Stimulated activated CD4-positive, alpha-beta T cell treated with anti-CD3 and anti-CD28 coated beads, Interleukin-1b, Interleukin-23, amount 100 ng/mL, for 1 hour (primary cell): ENCODE measurements around the gene GAREM1.
"Not testable (repeated sequence)": the region's sequence is repeated elsewhere in the genome, so short reads cannot be mapped to it uniquely, and the experiment has no call there.

Experiments used
- DNase-seq, 2 donors: peaks; one replicate each; pipeline ENCODE4 v3.0.0-alpha.2; 2020; ENCODE audit warnings: low read depth in 2 of 2

The GAREM1 gene

DNA sequence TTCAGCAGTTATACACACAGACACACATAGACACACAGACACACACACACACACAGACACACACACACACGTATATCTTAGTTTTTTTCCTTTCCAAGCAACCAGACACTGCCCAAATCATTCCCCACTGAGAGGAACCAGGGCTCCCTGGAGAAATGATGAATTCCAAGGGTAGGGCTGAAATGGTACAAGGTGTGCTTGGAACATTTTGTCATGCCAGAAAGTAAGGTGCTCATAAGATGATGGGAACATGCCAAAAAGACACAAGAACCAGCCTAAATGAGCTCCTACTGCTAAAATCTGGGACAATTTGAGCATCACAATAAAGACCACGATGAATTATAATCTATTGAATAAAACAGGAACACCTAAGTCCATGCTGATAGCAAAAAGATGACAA lies 177.6 kb downstream of the GAREM1 start:
- no peak for DNase-seq

GRCh38 chr18:32291623-32292022 lies 179.1 kb downstream of the GAREM1 start:
- not testable (repeated sequence) for DNase-seq

- no peak for DNase-seq
These were observed 179.9 kb downstream of the GAREM1 start for GRCh38 chr18:32290810-32291209.

DNA sequence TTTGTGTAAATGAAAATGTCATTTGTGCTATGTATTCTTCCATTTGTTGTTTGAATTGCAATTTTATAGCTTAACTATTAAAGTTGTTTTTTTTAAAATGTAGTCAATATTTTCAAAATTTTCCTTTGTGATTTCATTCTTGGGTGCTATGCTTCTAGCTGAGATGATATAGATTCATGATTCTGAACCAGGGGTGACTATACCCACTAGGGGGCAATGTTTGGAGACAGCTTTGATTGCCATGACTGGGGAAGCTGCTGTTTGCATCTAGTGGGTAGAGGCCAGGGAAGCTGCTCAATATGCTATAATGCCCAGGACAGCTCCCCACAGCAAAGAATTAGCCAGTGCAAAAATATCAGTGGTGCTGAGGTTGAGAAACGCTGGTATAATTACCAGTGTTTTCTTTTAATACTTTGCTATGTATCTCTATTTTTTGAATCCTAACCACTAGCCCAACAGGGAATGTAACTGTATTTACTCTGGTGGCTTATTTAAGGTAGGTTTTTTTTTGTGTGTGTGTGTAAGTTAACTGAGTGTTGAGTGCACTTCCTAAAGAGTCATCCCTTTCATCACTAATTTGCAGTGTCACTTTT lies 181.1 kb downstream of the GAREM1 start:
- DNase-seq, result no peak

GRCh38 chr18:32287873-32288272 lies 182.8 kb downstream of the GAREM1 start:
- no peak for DNase-seq

GRCh38 chr18:32287249-32287648 lies 183.4 kb downstream of the GAREM1 start:
- no peak for DNase-seq

DNA sequence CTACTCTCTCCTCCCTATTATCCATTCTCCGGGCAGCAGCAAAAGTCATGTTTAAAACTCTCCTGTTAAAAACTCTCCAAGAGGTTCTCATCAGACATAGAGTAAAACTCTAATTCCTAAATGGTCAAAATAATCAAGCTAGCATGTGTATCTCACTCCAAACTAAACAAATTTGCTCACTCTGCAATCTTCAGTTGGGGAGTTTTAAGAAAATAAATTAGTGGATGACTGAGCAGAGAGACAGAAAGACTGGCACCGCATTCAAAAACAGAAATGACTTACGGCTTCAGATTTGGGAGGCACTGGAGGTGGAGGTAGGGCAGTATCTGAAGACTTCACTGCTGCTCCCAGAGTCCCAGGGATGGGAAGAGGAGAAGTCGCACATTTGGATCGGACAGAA lies 183.9 kb downstream of the GAREM1 start:
- no peak for DNase-seq

GRCh38 chr18:32284284-32284683 lies 186.4 kb downstream of the GAREM1 start:
- no peak for DNase-seq

DNA sequence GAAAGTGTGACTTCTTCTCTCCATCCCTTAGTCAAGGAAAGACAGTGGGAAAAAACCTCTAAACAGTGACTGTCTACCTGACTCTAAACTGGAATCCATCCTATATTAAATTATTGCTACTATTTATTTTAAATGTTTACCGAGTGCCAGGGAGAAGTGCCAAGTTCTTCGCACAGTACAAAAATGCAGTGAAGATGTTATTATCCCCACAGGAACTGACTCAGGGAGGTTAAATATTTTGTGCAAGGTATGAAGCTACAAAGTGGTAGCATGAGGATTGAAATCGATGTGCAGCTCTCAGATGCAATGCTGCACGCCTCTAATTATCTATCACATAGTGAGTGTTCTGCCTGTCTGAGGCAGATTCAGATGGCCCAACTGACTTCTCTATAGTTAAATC lies 189.8 kb downstream of the GAREM1 start:
- DNase-seq, result no peak

DNA sequence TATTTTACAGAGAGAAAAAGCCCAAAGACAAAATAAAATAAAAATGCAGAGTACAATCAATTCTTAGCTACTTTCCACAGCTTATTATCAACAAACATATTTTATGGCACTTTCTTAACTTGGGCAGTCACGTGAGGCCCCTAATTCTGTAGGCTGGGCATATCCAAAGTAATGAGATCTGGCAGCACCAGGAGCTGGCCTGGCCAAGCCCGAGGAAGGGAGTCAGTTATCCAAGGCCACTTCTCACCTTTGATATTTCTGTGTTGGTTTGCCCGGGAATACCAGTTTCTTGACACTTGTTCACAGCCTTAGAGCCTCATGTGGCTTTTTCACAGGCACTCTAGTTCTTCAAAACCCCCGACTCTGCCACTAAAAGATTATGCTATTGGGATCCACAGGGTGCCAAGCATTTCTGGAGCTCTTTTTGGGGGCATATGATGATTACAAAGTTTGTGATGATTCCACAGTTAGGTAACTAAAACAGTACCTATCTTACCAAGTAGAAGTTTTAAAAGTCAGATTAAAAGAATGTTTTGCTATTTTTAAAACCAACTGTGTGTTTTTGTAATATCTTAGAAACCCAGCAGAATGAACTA lies 190.4 kb downstream of the GAREM1 start:
- DNase-seq, result no peak

GRCh38 chr18:32278177-32278799 lies 192.4 kb downstream of the GAREM1 start:
- no peak for DNase-seq

DNA sequence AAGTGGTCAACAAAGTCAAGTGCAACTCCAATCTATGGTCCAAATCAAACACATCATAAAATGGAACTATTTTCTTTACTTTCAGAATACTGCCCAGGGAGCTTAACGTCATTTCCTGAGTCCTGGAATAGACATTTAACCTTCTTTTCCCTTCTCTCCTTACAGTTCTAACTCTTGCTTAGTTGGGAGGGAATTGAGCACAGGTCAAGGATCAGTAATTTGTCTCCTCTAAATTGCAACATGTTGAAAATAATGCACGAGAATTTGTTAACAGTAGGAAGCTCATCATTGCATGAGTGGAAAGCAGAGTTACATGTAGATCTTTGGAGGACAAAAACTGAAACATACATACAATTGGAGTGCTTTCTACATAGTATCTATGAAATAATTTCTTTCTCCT lies 193.1 kb downstream of the GAREM1 start:
- no peak for DNase-seq

DNA sequence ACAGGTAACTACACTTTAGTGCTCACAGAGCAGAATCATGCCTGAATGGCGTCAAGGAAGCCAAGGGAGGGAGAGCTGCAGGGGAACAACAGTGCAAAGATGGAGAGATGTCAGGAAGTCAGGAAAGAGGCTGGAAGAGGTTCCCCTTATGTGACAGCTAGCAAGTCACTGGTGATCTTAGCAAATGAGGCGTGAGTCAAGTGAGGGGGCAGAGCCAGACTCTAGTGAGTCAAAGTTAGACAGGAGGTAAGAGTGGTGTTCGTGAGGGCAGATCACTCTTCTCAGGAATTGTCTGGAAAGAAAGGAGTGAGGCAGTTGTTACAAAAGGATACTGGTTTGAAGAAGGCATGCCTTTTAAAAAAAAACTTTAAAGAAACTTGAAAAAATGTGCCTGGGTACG lies 193.8 kb downstream of the GAREM1 start:
- no peak for DNase-seq

DNA sequence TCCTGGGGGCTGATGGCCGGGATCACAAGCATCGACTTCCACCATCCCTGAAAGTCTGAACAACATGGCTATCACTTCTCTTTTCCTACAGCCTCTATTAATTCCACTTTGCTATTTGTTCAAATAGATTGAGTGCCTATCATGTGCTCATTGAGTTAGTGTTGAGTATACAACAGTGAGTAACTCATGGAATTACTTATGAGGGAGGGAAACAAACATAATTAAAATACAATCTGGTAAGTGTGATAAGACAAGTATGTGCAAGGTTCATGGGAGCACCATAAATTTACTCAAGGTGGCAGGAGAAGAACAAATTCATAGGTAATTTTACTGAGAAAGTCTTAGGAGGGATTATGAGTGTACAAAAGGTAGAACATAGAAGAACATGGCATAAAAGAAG lies 194.4 kb downstream of the GAREM1 start:
- DNase-seq, result no peak

DNA sequence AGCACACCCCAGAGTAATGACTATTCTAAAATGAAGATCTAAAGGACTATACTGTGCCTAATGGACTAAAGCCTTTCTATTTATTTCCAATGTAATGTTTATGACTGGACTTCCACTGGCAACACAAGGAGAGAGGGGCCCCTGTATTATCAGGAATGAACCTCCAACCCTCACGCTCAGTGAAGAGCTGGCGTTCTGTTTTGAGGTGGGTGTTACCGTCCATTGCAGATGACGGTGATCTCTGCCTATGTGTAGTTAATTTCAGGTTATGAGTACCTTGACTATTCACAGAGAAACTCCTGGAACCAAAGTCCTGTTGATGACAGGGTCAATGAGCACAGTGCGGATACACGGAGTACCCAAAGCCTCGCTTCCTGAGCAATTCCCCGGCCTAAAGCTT lies 195.5 kb downstream of the GAREM1 start:
- no peak for DNase-seq

DNA sequence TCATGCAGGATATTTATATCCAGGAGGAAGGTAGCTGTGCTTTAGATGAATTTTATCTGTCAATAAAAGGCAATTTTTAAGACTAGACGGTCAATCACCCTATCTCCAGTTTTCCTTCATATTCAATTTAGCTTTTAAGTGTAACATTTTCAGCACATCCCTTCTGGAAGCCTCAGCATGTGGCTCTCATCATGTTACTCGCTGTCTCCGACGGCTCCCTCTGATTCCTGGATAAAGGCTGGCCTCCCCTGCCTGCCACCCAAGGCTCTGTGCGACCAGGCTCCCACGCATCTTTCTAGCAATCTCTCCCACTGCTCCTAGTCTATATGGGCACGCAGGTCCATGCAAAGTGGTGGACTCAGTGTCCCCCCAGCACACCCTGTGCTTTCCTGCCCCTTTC lies 196.4 kb downstream of the GAREM1 start:
- DNase-seq, result no peak

DNA sequence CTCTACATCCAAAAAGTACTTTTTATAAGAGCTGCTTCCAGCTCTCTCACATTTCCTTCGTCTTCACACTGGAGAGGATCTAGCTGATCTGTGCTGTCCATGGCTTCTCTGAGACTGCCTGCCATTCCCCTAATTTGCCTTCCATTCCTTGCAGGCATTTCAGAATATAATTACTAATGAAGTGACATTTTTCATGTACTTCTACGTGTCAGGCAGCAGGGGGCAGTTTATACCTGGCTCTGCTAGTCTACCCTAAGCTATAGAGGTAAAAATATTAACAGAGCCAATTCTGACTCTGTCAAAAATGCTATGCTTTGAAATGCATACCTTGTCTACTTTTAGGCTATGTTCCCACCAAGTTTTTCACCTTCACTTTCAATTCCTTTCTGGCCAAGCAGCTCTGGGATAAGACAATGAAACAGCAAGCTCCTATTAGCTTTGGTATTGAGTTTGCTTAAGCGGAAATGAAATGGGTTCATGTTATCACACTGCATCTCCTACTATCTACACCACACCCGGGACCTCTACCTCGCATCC lies 198.9 kb downstream of the GAREM1 start:
- no peak for DNase-seq

- no peak for DNase-seq
These were observed 200.3 kb downstream of the GAREM1 start for GRCh38 chr18:32270341-32270740.

DNA sequence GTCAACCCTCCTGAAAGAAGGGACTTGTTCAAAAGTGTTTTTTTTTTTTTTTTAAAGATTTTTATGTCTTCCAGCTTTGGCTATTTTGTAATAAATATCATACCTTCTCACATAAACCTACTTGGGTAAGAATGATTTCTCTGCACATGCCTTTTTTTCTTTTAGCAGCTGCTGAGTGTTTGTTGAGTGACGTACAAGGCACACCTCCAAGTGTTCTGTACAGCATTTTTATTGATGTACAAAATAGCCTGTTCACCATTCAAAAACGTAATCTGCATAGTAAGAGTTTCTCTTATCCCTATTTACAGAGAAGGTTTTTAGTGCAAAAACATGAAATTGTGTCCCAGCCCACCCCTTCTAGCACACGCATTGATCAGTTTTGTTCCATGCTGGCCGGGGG lies 203.2 kb downstream of the GAREM1 start:
- no peak for DNase-seq

DNA sequence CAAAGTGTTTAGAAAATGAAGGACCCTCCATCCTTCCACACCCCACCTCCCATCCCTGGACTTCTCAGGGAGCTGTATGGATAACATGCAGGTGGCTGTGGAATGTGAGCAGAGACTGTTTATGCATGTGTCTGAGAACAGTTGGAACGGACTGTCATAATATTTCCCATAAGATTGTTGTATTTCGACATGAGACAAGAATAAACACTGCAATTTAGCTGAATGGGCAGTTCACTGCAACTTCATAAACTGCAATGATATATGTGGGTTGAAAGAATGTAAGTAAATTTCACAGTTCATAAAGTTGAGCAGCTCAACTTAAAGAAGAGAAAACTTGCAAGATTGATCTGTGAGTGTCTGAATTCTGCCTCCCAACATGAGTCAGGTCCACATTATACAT lies 206.3 kb downstream of the GAREM1 start:
- no peak for DNase-seq

DNA sequence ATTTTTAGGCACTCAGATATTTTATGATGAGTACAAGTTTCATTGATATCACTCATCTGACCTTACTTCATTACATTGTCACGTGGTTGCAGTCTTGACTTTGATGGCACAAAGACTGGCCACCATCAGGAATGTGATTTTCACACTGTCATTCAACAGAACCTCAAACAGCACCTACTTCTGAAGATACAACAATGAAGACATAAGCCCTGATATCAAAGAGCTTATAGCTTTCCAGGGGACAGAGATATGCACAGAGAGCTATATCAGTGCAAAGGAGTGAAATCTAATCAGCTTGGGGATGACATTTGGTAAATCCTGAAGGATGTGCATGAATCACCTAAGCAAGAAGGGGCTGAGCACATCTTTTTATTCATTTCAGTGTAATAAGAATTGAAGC lies 208.6 kb downstream of the GAREM1 start:
- no peak for DNase-seq

DNA sequence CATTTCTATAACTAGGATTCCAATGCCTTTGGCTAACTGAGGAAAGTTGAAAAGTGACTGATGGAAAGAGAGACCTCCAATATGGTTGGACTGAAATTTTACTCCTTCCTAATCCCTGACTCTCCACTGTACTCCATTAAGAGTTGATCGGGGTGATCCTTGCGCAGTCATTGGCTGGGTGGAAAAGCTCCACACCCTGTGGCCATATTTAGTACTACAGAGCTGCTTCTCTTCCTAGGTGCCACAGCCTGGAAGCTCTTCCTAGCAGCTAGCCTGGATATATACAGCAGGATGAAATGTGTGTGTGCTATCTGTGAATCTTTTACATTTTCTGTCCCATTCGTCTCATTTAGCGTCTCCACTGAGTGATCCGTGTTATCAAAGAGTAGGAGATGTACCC lies 209.7 kb downstream of the GAREM1 start:
- DNase-seq, result no peak

DNA sequence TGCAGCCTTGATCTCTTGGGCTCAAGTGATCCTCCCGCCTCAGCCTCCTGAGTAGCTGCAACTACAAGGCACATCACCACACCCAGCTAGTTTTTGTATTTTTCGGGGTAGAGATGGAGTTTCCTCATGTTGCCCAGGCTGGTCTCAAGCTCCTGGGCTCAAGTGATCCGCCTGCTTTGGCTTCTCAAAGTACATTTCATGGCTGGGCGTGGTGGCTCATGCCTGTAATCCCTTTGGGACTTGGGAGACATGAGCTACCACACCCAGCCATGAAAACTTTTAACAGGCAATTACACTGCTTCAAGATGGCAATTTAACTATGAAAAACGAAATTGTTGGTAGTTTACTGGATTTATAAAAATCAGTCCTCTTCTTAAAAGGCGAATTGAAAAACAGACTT lies 211.1 kb downstream of the GAREM1 start:
- no peak for DNase-seq
